Measurements from ENCODE around the gene FEM1C. TPM values are rescaled to one million over a fixed set of nuclear protein-coding genes. Genes with fewer than 3 reads are reported as not detected.

Gene FEM1C
- total RNA-seq, 2 experiments from 2014 or later, result 5.6 to 9.0 TPM

GRCh38 chr5:115555084-115555633 is 10.6 kb upstream of the FEM1C start:
- Histone ChIP-seq H3K4me1 (ENCODE audit: insufficient read depth, low read length, poor library complexity, severe bottlenecking) (no peaks in the 10 kb centered on the region), H4K20me1 (ENCODE audit: insufficient read depth, low read length) (no peaks in the 10 kb centered on the region), H3K27ac (ENCODE audit: low read depth, low read length, poor library complexity, severe bottlenecking) (no peak overlapping the region), H3K9me2 (ENCODE audit: insufficient read depth, low read length) (no peaks in the 10 kb centered on the region), H3K9me3 (ENCODE audit: low read length) (no peaks in the 10 kb centered on the region), H3K4me3 (ENCODE audit: low read depth, low read length, poor library complexity, severe bottlenecking) (no peak overlapping the region), H3K79me2 (ENCODE audit: insufficient read depth, low read depth, low read length) (no peaks in the 10 kb centered on the region), H3K4me2 (ENCODE audit: low read length) (no peak overlapping the region), H3K36me3 (ENCODE audit: insufficient read depth, low read length) (no peaks in the 10 kb centered on the region), H2AFZ (ENCODE audit: low read length) (no peak overlapping the region)
- intact Hi-C loops (cut with micrococcal nuclease; ENCODE audit: unreplicated experiment), result no loop called here
- TF ChIP-seq CTCF (conservative IDR thresholded peaks at IDR 0.05; ENCODE audit: low read length), result no peak
- TF ChIP-seq EZH2phosphoT487 (IDR thresholded peaks at IDR 0.05; ENCODE audit: borderline replicate concordance, low read depth, low read length), result no peak
- CTCF ChIA-PET (ENCODE audit: unreplicated experiment), result no interaction called here
- POLR2A ChIA-PET, result interaction anchor here (1.9 kb wide), 1 partner anchor 16 kb away, joined by 5 read pairs; no protein-coding TSS in a partner anchor
- BruUV-seq (replicated peaks), result no TSS peak
- DNase-seq (ENCODE audit: low spot score), result no peak

GRCh38 chr5:115553082-115553481 is 8.5 kb upstream of the FEM1C start:
- Histone ChIP-seq H3K4me2 (ENCODE audit: low read length) (no peak overlapping the region), H3K9me2 (ENCODE audit: insufficient read depth, low read length) (no peaks in the 10 kb centered on the region), H3K27ac (ENCODE audit: low read depth, low read length, poor library complexity, severe bottlenecking) (no peak overlapping the region), H3K4me1 (ENCODE audit: insufficient read depth, low read length, poor library complexity, severe bottlenecking) (no peaks in the 10 kb centered on the region), H3K79me2 (ENCODE audit: insufficient read depth, low read depth, low read length) (no peaks in the 10 kb centered on the region), H4K20me1 (ENCODE audit: insufficient read depth, low read length) (no peaks in the 10 kb centered on the region), H3K4me3 (ENCODE audit: low read depth, low read length, poor library complexity, severe bottlenecking) (no peak overlapping the region), H2AFZ (ENCODE audit: low read length) (no peak overlapping the region), H3K9me3 (ENCODE audit: low read length) (no peaks in the 10 kb centered on the region), H3K36me3 (ENCODE audit: insufficient read depth, low read length) (no peaks in the 10 kb centered on the region)
- ChIA-PET CTCF (ENCODE audit: unreplicated experiment) (no interaction called here), POLR2A (interaction anchor here (0.5 to 1.5 kb wide), 2 partner anchors 9 to 294 kb away, joined by 3 read pairs; no protein-coding TSS in a partner anchor)
- TF ChIP-seq EZH2phosphoT487 (IDR thresholded peaks at IDR 0.05; ENCODE audit: borderline replicate concordance, low read depth, low read length) (no peak), CTCF (conservative IDR thresholded peaks at IDR 0.05; ENCODE audit: low read length) (no peak)
- no peak for DNase-seq (ENCODE audit: low spot score)
- intact Hi-C loops (cut with micrococcal nuclease; ENCODE audit: unreplicated experiment), result no loop called here
- BruUV-seq (replicated peaks), result no TSS peak

GRCh38 chr5:115551415-115551814 is 6.8 kb upstream of the FEM1C start:
- H3K4me2 ChIP-seq (ENCODE audit: low read length), result no peak overlapping the region
- no peak overlapping the region for H3K27ac ChIP-seq (ENCODE audit: low read depth, low read length, poor library complexity, severe bottlenecking)
- peaks cover 5% of the 10 kb centered on the region; the same call in 1 of the 2 replicates for H3K9me3 ChIP-seq (ENCODE audit: low read length)
- ChIA-PET CTCF (ENCODE audit: unreplicated experiment) (interaction anchor here (1.4 kb wide), 1 partner anchor 57 kb away, joined by 4 read pairs; no protein-coding TSS in a partner anchor), POLR2A (interaction anchor here (0.5 to 1.5 kb wide), 5 partner anchors 15 to 254 kb away, joined by 3 to 6 read pairs (median 3); no protein-coding TSS in a partner anchor)
- no peaks in the 10 kb centered on the region for H3K36me3 ChIP-seq (ENCODE audit: insufficient read depth, low read length)
- no peak overlapping the region for H2AFZ ChIP-seq (ENCODE audit: low read length)
- intact Hi-C loops (cut with micrococcal nuclease; ENCODE audit: unreplicated experiment), result no loop called here
- no peak overlapping the region for H3K4me3 ChIP-seq (ENCODE audit: low read depth, low read length, poor library complexity, severe bottlenecking)
- H3K4me1 ChIP-seq (ENCODE audit: insufficient read depth, low read length, poor library complexity, severe bottlenecking), result no peaks in the 10 kb centered on the region
- no peaks in the 10 kb centered on the region for H3K79me2 ChIP-seq (ENCODE audit: insufficient read depth, low read depth, low read length)
- H4K20me1 ChIP-seq (ENCODE audit: insufficient read depth, low read length), result no peaks in the 10 kb centered on the region
- TF ChIP-seq EZH2phosphoT487 (IDR thresholded peaks at IDR 0.05; ENCODE audit: borderline replicate concordance, low read depth, low read length) (no peak), CTCF (conservative IDR thresholded peaks at IDR 0.05; ENCODE audit: low read length) (no peak)
- BruUV-seq (replicated peaks), result no TSS peak
- H3K9me2 ChIP-seq (ENCODE audit: insufficient read depth, low read length), result no peaks in the 10 kb centered on the region
- DNase-seq (ENCODE audit: low spot score), result no peak
